Bronchial epithelial cell (primary cell): ENCODE measurements around the gene EML1. TPM values are rescaled to one million over a fixed set of nuclear protein-coding genes. Genes with fewer than 3 reads are reported as not detected.
A peak's percentile ranks its signal among the peaks of the same experiment; 100 is the strongest.

Source experiments
- DNase-seq: peaks from one replicate; pipeline ENCODE4 v3.0.0-alpha.2; 2010; ENCODE audit warnings: low read depth
- FAIRE-seq: peaks from 2 replicates; lab custom pipeline; 2011; peaks lifted over from hg19 to GRCh38; lab: Jason Lieb, UNC
- H3K27me3 ChIP-seq: 2 replicates; pipeline ENCODE4 v1.5.1; 2011; ENCODE audit warnings: low read length; ENCODE audit not compliant: control insufficient read depth, insufficient read depth
- H3K36me3 ChIP-seq: 2 replicates; pipeline ENCODE4 v1.5.1; 2011; ENCODE audit warnings: low read length; ENCODE audit not compliant: control insufficient read depth, insufficient read depth
- H3K4me3 ChIP-seq: 2 replicates; pipeline ENCODE4 v1.5.1; 2011; ENCODE audit warnings: mild to moderate bottlenecking, low read depth, low read length, control low read depth
- total RNA-seq: library from RNA; depleted of rRNA; stranded (reverse); fragments of >200 nt; gene quantifications from 2 replicates; pipeline ENCODE4 v1.2.1, GENCODE V29; 2014
- TF ChIP-seq, protein P1 (sequence below): IDR thresholded peaks from 2 replicates; pipeline ENCODE4 v1.5.1; 2011; ENCODE audit warnings: mild to moderate bottlenecking, moderate library complexity, low read length, control low read depth, inconsistent platforms; ENCODE audit not compliant: insufficient read depth, severe bottlenecking

Gene EML1
- total RNA-seq, 1 donor from 2014 or later = 1.8 TPM

DNA sequence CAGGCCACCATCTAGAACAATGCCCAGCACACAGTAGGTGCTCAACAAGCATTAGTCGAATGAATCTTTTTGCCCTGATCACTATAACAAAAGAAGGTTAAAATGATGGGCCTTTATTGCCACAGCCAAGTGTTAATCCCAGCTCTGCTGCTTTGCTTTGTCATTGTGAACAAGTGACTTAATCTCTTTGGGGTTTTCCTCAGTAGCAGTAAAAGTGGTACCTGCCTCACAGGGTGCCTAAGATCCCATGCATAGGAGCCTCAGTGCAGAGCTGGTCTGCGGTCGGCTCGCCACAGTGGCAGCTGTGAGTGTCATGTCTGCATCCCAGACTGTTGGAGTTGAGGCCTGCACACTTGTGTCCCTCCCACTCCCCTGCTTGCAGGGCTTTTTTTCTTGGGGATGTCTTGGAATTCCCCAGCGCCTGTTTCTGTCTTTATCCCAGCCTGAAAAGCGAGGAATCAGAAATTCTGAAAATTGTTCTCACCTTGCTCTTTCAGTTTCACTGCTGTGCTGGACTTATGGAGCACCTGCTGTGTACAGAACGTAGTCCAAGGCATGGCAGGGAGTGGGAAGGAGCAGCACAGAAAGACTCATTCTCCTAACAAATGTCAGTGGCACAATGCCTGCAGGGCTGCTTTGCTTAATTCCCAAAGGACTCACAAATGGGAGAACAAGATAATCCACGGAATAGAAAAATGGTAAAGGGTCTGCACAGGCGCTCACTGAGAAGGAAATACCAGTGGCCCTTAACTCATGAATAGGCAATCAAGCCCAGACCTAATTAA, 90.8 kb downstream of the EML1 start:
- TF ChIP-seq, protein P1, sequence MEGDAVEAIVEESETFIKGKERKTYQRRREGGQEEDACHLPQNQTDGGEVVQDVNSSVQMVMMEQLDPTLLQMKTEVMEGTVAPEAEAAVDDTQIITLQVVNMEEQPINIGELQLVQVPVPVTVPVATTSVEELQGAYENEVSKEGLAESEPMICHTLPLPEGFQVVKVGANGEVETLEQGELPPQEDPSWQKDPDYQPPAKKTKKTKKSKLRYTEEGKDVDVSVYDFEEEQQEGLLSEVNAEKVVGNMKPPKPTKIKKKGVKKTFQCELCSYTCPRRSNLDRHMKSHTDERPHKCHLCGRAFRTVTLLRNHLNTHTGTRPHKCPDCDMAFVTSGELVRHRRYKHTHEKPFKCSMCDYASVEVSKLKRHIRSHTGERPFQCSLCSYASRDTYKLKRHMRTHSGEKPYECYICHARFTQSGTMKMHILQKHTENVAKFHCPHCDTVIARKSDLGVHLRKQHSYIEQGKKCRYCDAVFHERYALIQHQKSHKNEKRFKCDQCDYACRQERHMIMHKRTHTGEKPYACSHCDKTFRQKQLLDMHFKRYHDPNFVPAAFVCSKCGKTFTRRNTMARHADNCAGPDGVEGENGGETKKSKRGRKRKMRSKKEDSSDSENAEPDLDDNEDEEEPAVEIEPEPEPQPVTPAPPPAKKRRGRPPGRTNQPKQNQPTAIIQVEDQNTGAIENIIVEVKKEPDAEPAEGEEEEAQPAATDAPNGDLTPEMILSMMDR = no peak
- DNase-seq = no peak
- H3K4me3 ChIP-seq = no peak overlapping the region
- H3K36me3 ChIP-seq = no peaks in the 10 kb centered on the region
- no peak for FAIRE-seq
- H3K27me3 ChIP-seq = no peaks in the 10 kb centered on the region

- H3K27me3 ChIP-seq = no peaks in the 10 kb centered on the region
- no peak overlapping the region for H3K4me3 ChIP-seq
- DNase-seq = peak; percentile 65
- H3K36me3 ChIP-seq = no peaks in the 10 kb centered on the region
- FAIRE-seq = no peak
- TF ChIP-seq, protein P1 = peak; percentile 57
Measured at GRCh38 chr14:99884834-99885648, 91.8 kb downstream of the EML1 start.

- Histone ChIP-seq H3K27me3 (no peaks in the 10 kb centered on the region), H3K36me3 (no peaks in the 10 kb centered on the region), H3K4me3 (no peak overlapping the region)
- FAIRE-seq = no peak
- TF ChIP-seq, protein P1 = no peak
- no peak for DNase-seq
Measured at GRCh38 chr14:99885649-99885958, 92.4 kb downstream of the EML1 start.

GRCh38 chr14:99887407-99887806, 94.2 kb downstream of the EML1 start:
- Histone ChIP-seq H3K36me3 (no peaks in the 10 kb centered on the region), H3K27me3 (no peaks in the 10 kb centered on the region), H3K4me3 (no peak overlapping the region)
- FAIRE-seq (peak; percentile 72), DNase-seq (no peak)
- TF ChIP-seq, protein P1 = no peak

DNA sequence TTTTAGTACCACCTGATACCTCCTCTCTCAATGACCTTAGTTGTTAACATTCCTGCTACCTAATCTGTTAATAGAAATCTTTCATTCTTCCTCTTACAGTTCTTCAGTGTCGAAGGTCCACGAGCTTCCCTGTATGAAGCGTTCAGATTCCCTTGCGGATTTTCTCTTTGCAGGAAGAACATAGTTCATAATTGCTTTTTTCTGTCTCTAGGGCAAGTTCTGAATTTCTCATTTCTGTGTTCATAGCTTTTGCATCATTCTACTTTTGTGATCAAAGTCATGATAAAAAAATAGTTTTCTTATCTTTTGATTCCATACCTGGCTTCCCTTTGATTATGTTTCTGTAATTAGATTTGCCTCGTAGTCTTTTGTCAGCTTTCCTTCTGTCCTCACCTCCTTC, 94.9 kb downstream of the EML1 start:
- no peaks in the 10 kb centered on the region for H3K36me3 ChIP-seq
- TF ChIP-seq, protein P1 = no peak
- no peak for DNase-seq
- no peak for FAIRE-seq
- H3K27me3 ChIP-seq = no peaks in the 10 kb centered on the region
- no peak overlapping the region for H3K4me3 ChIP-seq
